Activated CD4-positive, alpha-beta T cell treated with anti-CD3 and anti-CD28 coated beads, Interleukin-10, Interleukin-2, amounts not matched to agents 100 ng/mL and 50 ng/mL, durations not matched to agents 16 hours and 8 hours (primary cell): ENCODE data around the gene ACO2.

Experiments used
- DNase-seq: peaks from one replicate; pipeline ENCODE4 v3.0.0-alpha.2; 2020

Gene ACO2

GRCh38 chr22:41524809-41525449, 56.0 kb downstream of the ACO2 start:
- peak; percentile 71 for DNase-seq

- DNase-seq: no peak
Measured at GRCh38 chr22:41525450-41526225, 56.7 kb downstream of the ACO2 start.

GRCh38 chr22:41526226-41526829, 57.4 kb downstream of the ACO2 start:
- no peak for DNase-seq

- DNase-seq: peak; percentile 62
Measured at GRCh38 chr22:41526830-41527799, 58.2 kb downstream of the ACO2 start.

GRCh38 chr22:41528132-41528766, 59.3 kb downstream of the ACO2 start:
- no peak for DNase-seq

- DNase-seq: no peak
Measured at GRCh38 chr22:41528938-41529561, 60.1 kb downstream of the ACO2 start.

- no peak for DNase-seq
Measured at GRCh38 chr22:41530890-41531714, 62.2 kb downstream of the ACO2 start.

- DNase-seq: no peak
Measured at GRCh38 chr22:41531715-41532477, 63.0 kb downstream of the ACO2 start.

- DNase-seq: peak; percentile 80
Measured at GRCh38 chr22:41532908-41533825, 64.2 kb downstream of the ACO2 start.

- no peak for DNase-seq
Measured at GRCh38 chr22:41534219-41534618, 65.3 kb downstream of the ACO2 start.

- no peak for DNase-seq
Measured at GRCh38 chr22:41535244-41535643, 66.3 kb downstream of the ACO2 start.

- no peak for DNase-seq
Measured at GRCh38 chr22:41537203-41537602, 68.3 kb downstream of the ACO2 start.

GRCh38 chr22:41538583-41538982, 69.7 kb downstream of the ACO2 start:
- DNase-seq: no peak

GRCh38 chr22:41539146-41540005, 70.5 kb downstream of the ACO2 start:
- no peak for DNase-seq

- DNase-seq: no peak
Measured at GRCh38 chr22:41540006-41540315, 71.0 kb downstream of the ACO2 start.

GRCh38 chr22:41540365-41540764, 71.4 kb downstream of the ACO2 start:
- no peak for DNase-seq

GRCh38 chr22:41541484-41541883, 72.6 kb downstream of the ACO2 start:
- DNase-seq: no peak

GRCh38 chr22:41542224-41542623, 73.3 kb downstream of the ACO2 start:
- no peak for DNase-seq
